Measurements from ENCODE around the gene MTHFSD.

GRCh38 chr16:86575095-86575685 is 20.2 kb upstream of the MTHFSD start:
- no peak for TF ChIP-seq CTCF (optimal IDR thresholded peaks at IDR 0.05 in 1 of 3, IDR thresholded peaks at IDR 0.05 in 1 of 3, conservative IDR thresholded peaks at IDR 0.05 in 1 of 3; ENCODE audit: extremely low read depth in 1 of 3, insufficient read depth in 2 of 3, low read length in 3 of 3)
- TF ChIP-seq EZH2 (IDR thresholded peaks at IDR 0.05; ENCODE audit: low read length), result no peak
